Renal cortical epithelial cell (primary cell): ENCODE data around the gene CHST15. TPM values are rescaled to one million over a fixed set of nuclear protein-coding genes. Genes with fewer than 3 reads are reported as not detected.

ENCODE experiments used
- DNase-seq: peaks from one replicate; pipeline ENCODE4 v3.0.0-alpha.2; 2011; ENCODE audit warnings: low read depth
- total RNA-seq: library from RNA; depleted of rRNA; stranded (reverse); fragments of >200 nt; gene quantifications from 2 replicates; pipeline ENCODE4 v1.2.3, GENCODE V29; 2014

Gene CHST15
- total RNA-seq, 1 donor from 2014 or later = 38.3 TPM

DNA sequence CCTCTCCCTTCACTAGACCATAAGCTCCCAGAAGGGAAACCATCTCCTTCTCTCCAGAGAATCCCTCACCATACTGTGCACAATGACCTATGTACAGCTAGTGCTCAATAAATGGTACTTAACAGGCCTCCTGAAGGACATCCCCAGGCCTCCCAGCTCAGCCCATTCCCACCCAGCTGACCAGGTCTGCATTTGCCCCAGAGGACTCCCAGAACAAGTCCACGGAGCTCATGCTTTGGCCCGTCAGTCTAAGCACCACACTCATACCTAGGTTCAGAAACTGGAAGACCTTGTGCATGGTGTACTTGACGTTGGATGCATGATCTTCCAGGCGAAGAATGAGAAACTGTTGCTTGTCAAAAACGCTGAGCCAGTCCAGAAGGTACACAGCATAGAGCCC lies 81.3 kb downstream of the CHST15 start:
- no peak for DNase-seq

DNA sequence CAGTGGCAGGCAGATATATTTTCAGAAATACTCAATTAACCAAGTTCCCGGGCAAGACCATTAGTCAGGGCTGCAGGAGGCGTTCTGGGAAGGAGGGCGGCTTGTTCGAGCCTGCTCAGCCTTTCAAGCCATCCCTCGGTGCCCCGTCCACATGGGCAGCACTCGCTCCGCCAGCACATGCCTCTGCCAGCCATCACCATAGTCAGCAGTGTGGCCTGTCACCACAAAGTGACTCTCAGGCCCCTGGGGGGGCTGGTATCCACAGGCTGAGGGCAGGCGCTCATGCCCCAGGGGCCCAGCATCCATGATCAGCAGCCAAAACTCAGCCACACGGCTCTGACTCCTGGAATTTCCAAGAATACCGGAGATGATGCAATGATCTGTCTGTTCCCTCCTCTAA lies 81.9 kb downstream of the CHST15 start:
- DNase-seq = no peak

GRCh38 chr10:124010563-124011131 lies 82.8 kb downstream of the CHST15 start:
- no peak for DNase-seq

DNA sequence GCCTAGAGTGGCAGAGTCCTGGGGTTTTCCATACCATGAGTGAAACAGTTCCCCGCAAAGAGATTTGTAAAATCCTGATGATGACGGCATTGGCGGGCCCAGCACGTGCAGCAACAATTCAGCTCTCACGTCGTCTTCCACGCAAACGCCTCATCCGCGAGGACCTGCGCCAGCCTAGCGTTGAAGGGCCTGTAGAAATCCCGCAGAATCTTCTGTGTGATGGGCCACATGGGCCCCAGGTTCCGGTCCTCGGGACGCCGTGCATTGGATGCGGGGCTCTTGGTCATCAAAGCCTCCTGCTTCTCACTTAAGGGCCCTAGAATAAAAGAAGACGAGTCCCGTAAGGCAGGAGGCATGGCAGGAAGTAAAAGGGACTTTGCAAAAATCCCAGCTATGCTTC lies 83.4 kb downstream of the CHST15 start:
- no peak for DNase-seq

- DNase-seq = no peak
Observed at GRCh38 chr10:124009231-124010015, 84.0 kb downstream of the CHST15 start.

DNA sequence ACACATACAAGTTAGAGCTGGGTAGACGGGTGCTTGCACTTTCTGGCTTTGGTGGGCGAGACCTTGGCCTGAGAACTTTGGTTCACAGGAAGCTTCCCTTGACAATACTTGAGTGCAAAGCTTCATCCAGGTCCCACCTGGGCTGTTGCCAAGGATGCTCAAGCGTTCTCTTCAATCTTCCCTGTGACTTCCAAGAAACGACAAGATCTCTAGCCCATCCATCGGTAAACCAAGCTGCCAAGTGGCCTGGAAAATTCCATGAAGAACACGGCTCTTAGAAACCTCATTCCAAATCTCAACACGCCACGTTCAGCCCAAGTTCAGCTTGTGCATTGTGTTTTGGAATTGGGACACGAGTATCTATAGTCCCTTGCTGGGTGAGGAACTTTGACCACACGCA lies 84.7 kb downstream of the CHST15 start:
- no peak for DNase-seq

- DNase-seq = no peak
Observed at GRCh38 chr10:124008187-124008586, 85.2 kb downstream of the CHST15 start.

DNA sequence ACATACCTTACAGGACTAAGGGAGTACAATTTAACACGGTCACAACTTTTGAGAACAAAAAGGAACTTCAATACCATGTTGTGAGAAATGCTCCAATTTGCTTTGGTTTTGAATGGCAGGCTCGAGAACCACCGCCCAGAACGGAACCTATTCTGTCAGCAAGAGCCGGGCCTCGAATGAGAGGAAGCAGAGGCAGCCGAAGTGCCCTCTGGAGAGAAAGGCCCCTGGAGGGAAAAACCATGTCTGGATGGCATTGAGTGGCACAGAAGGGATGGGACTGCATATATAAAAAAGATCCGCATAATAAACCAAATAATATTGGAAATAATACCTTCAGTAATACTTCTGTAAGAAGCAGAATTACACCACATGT lies 85.6 kb downstream of the CHST15 start:
- DNase-seq = no peak

- DNase-seq = no peak
Observed at GRCh38 chr10:124007102-124007772, 86.2 kb downstream of the CHST15 start.

DNA sequence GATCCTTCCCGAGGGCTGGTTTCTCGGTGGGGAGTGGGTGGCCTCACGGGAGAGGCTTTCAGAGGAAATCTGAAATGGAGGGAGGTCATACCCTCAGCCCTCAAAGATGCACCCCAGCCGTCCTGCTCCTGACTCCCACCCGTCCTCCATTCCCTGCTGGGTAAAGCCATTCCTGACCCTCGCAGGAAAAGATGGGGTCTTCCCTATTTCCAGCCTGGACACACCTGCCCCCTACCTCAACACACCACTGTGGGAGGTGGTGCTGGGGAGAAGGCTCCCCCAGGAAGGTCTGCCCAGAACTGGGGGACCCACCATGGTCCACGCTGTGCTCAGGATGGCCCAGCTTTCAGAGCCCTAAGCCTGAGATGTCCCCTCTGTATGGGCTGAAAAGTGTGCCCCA lies 86.9 kb downstream of the CHST15 start:
- DNase-seq = no peak

DNA sequence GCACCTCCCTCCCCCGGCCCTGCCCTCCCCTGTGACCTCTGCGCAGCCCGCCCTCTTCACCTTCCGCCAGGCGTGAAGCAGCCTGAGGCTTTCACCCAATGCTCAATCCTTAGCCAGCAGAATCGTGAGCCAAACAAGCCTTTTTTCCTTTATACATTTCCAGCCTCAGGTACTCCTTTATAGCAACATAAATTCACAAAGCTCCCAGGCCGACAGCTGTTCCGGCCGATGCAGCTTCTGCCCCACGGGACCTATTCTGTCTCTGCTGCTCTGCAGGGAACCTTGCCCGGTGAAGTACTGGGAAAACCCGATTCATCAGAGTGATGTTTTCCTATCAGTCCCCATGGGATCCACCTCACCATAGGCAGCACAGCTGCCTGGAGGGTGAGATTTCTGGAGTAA lies 87.4 kb downstream of the CHST15 start:
- no peak for DNase-seq

GRCh38 chr10:124005091-124005490 lies 88.3 kb downstream of the CHST15 start:
- DNase-seq = no peak

- DNase-seq = no peak
Observed at GRCh38 chr10:124004663-124005004, 88.8 kb downstream of the CHST15 start.

DNA sequence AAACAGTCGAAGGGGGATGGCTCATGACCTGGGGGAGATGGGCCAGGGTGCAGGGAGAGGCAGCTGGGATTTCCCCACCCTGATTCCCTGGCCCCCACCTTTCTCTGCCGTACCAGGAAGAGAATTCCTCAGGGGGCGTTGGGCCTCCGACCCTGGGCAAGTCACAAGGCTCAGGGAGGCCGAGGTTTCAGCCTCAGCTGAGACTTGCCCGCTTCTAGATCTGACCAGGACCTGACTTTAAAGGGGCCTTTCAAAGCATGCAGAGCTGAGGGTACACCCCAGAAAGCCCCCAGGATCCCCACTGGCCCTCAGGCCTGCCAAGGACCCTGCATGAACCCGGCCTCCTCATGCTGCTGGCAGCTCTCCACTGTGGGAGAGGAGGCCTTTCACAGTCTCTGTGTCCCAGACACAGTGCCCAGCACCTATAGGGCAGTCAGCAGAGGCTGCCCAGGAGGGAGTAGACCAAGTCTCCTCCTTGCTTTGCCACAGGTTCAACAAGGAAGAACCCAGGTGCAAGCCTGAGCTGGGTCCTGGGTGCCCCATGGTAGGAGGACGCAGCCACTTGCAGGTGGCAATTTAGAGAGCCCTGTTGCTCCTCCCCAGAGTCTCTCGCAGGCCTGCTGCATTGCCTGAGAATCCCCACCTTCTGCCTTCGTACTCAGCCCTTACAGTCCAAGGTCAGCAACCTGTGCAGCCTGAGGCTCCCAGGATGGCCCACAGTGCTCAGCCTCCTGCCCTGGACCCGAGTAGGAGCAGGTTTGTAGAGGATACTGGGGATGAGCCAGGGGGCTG lies 89.3 kb downstream of the CHST15 start:
- DNase-seq = no peak

GRCh38 chr10:124003481-124003870 lies 89.9 kb downstream of the CHST15 start:
- no peak for DNase-seq

DNA sequence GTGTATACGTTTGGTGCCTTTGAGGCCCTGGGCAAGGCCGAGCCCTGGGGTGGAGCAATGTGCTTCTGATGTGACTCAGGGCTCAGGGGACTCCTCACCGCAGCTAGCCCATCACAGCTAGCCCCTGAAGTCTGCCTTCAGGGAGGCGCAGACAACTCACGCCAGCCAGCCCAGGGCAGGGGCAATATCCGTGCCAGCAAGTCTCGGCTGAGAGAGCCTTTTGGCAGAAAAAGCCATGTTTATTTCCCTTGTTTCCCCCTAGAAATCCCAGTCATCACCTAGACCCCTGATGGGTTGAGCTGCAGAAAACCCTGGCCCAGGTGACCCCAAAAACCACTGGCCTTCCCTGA lies 90.4 kb downstream of the CHST15 start:
- no peak for DNase-seq

DNA sequence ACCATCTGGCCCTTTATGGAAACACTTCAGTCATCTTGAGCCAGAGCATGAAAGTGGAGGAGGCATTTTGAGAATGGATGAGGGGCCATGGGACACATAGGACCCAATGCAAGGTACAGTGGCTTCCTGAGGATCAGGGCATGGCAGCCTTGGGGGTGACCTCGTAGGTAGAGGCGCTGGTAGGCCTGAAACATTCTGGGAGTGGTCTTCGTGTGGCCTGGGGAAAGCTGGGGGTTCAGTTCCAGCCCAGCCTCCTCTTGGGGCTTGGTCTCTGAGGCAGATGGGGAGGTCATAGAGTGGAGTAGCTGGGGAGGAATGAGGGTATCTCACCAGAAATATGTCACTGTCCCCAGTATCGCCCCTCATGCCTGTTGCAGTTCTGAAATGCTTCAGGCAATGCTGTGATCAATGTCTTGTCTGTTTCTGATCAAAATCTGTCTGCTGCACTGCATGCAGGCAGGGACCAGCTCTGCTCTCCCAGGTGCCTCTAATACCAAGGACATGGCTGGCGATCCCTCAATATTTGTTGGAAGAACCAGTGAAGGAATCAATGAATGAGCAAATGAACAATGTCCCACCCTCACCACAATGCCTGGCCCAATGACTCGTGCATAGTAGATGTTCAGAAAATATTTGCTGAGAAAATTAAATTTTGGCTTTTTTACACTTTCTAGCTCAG lies 90.9 kb downstream of the CHST15 start:
- DNase-seq = no peak

GRCh38 chr10:124001391-124002148 lies 91.8 kb downstream of the CHST15 start:
- no peak for DNase-seq

GRCh38 chr10:124000792-124001201 lies 92.6 kb downstream of the CHST15 start:
- peak; percentile 48 for DNase-seq

- DNase-seq = no peak
Observed at GRCh38 chr10:123999956-124000615, 93.3 kb downstream of the CHST15 start.

DNA sequence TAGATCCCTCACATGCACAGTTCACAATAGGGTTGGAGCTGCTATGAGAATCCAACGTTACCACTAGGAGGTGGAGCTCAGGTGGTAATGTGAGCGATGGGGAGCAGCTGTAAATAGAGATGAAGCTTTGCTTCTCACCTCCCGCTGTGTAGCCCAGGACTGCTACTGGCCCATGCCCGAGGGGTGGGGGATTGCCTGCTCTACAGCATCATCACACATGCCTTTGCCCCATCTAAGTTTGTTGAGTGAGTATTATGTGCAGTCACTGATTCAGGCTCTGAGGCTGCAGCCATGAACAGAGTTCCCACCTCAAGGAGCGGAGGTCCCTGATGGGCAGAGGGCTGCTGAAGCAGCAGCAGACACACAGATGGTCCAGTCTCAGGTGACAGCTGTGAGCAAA lies 94.1 kb downstream of the CHST15 start:
- no peak for DNase-seq
